Measurements from ENCODE around the gene ARID1A. TPM values are rescaled to one million over a fixed set of nuclear protein-coding genes. Genes with fewer than 3 reads are reported as not detected.

The ARID1A gene
- polyA plus RNA-seq, 3 donors, result 6.6 to 84.4 (median 9.5) TPM

GRCh38 chr1:26826261-26827105 lies 130.7 kb downstream of the ARID1A start, which contains the start of gene ZDHHC18:
ZDHHC18 (plus strand) TSS chr1:26826688; CDS start chr1:26826805, 117 bp downstream.
- Histone ChIP-seq H2AFZ (ENCODE audit: insufficient read depth, low read depth, low read length, poor library complexity, severe bottlenecking) (peak within 1 kb of the TSS; percentile 98), H3K36me3 (replicated peaks in 1 of 2; ENCODE audit: control insufficient read depth in 1 of 2, insufficient read depth in 2 of 2, low read length in 2 of 2) (no peaks in the 10 kb centered on the region), H4K20me1 (ENCODE audit: insufficient read depth, low read length) (peaks cover 38% of the 10 kb centered on the region), H3K4me1 (ENCODE audit: control insufficient read depth in 1 of 2, insufficient read depth in 2 of 2, low read length in 2 of 2) (peaks cover 44 to 60% of the 10 kb centered on the region in 2 donors), H3K4me3 (replicated peaks in 1 of 3; ENCODE audit: low read depth in 2 of 3, low read length in 3 of 3) (peak within 1 kb of the TSS; percentile 55 to 81 (median 65)), H3K4me2 (replicated peaks; ENCODE audit: extremely low read depth, low read length, poor library complexity, severe bottlenecking) (peak within 1 kb of the TSS; percentile 88), H3K27me3 (ENCODE audit: control insufficient read depth in 2 of 2, insufficient read depth in 2 of 2, low read length in 2 of 2) (no peaks in the 10 kb centered on the region), H3K9ac (ENCODE audit: insufficient read depth, low read length, poor library complexity, severe bottlenecking) (peak within 1 kb of the TSS; percentile 59), H3K27ac (ENCODE audit: low read depth in 1 of 2, low read length in 2 of 2) (peak within 1 kb of the TSS in 1 of 2 donors; percentile 68), H3K79me2 (ENCODE audit: insufficient read depth, low read length) (peaks cover 38% of the 10 kb centered on the region), H3K9me3 (replicated peaks in 1 of 2; ENCODE audit: control insufficient read depth in 1 of 2, insufficient read depth in 1 of 2, low read length in 2 of 2) (no peaks in the 10 kb centered on the region)
- intact Hi-C loops (cut with micrococcal nuclease), result loop anchor here in 1 of 2 donors (5.0 kb wide), 1 partner anchor 36 kb away; the partner anchor contains the start of gene SFN
- Mint-ChIP-seq H3K36me3 (peaks cover 10 to 19% of the 10 kb centered on the region in 2 donors), H3K9me3 (peaks cover 0 to 2% (median 0%) of the 10 kb centered on the region in 7 donors), H3K4me1 (peaks cover 57% of the 10 kb centered on the region), H3K27me3 (ENCODE audit: low read depth in 3 of 3) (peaks cover 2 to 3% (median 2%) of the 10 kb centered on the region in 3 donors), H3K27ac (peak within 1 kb of the TSS; percentile 54 to 93 (median 90)), H3K4me3 (peak within 1 kb of the TSS; percentile 91 to 95)
- WGBS (ENCODE audit: insufficient coverage), result under 1% methylated on average over 88 of the region's 107 CpGs
- peak; percentile 29 to 62 (median 61) for DNase-seq
- TF ChIP-seq CTCF (IDR thresholded peaks at IDR 0.05), result peak; percentile 58

GRCh38 chr1:26827106-26827604 lies 131.3 kb downstream of the ARID1A start:
- no peaks in the 10 kb centered on the region for H3K9me3 ChIP-seq (replicated peaks in 1 of 2; ENCODE audit: control insufficient read depth in 1 of 2, insufficient read depth in 1 of 2, low read length in 2 of 2)
- peak overlapping the region; percentile 59 for H3K9ac ChIP-seq (ENCODE audit: insufficient read depth, low read length, poor library complexity, severe bottlenecking)
- Mint-ChIP-seq H3K36me3 (peaks cover 14 to 23% of the 10 kb centered on the region in 2 donors), H3K9me3 (peaks cover 0 to 2% (median 0%) of the 10 kb centered on the region in 7 donors), H3K4me1 (peaks cover 61% of the 10 kb centered on the region), H3K4me3 (peak overlapping the region; percentile 83 to 92), H3K27me3 (ENCODE audit: low read depth in 3 of 3) (peaks cover 2 to 3% (median 2%) of the 10 kb centered on the region in 3 donors), H3K27ac (peak overlapping the region; percentile 40 to 93 (median 78))
- intact Hi-C loops (cut with micrococcal nuclease), result loop anchor here in 1 of 2 donors (5.0 kb wide), 1 partner anchor 35 kb away; the partner anchor contains the start of gene SFN
- DNase-seq, result no peak
- H3K4me2 ChIP-seq (replicated peaks; ENCODE audit: extremely low read depth, low read length, poor library complexity, severe bottlenecking), result peak overlapping the region; percentile 71
- no peaks in the 10 kb centered on the region for H3K27me3 ChIP-seq (ENCODE audit: control insufficient read depth in 2 of 2, insufficient read depth in 2 of 2, low read length in 2 of 2)
- peaks cover 44% of the 10 kb centered on the region for H4K20me1 ChIP-seq (ENCODE audit: insufficient read depth, low read length)
- peaks cover 45 to 60% of the 10 kb centered on the region in 2 donors for H3K4me1 ChIP-seq (ENCODE audit: control insufficient read depth in 1 of 2, insufficient read depth in 2 of 2, low read length in 2 of 2)
- peaks cover 4 to 6% of the 10 kb centered on the region in 2 donors for H3K36me3 ChIP-seq (replicated peaks in 1 of 2; ENCODE audit: control insufficient read depth in 1 of 2, insufficient read depth in 2 of 2, low read length in 2 of 2)
- no peak for TF ChIP-seq CTCF (IDR thresholded peaks at IDR 0.05)
- no peak overlapping the region for H3K27ac ChIP-seq (ENCODE audit: low read depth in 1 of 2, low read length in 2 of 2)
- H2AFZ ChIP-seq (ENCODE audit: insufficient read depth, low read depth, low read length, poor library complexity, severe bottlenecking), result peak overlapping the region; percentile 60
- peaks cover 45% of the 10 kb centered on the region for H3K79me2 ChIP-seq (ENCODE audit: insufficient read depth, low read length)
- H3K4me3 ChIP-seq (replicated peaks in 1 of 3; ENCODE audit: low read depth in 2 of 3, low read length in 3 of 3), result peak overlapping the region; percentile 55 to 70 (median 65)
- WGBS (ENCODE audit: insufficient coverage), result 6% methylated on average over 15 of the region's 17 CpGs
